GM23248 (cell line): ENCODE measurements around the gene HTR2A. TPM values are rescaled to one million over a fixed set of nuclear protein-coding genes. Genes with fewer than 3 reads are reported as not detected.

Experiments used
- DNase-seq: peaks from one replicate; pipeline ENCODE4 v3.0.0-alpha.2; 2015
- H2AFZ ChIP-seq: fragments of 200-600 bp; sonication (generic); 2 replicates; pipeline ENCODE4 v1.6.1; 2016; ENCODE audit warnings: antibody characterized with exemption
- H3F3A ChIP-seq: fragments of 200-600 bp; sonication (generic); 2 replicates; pipeline ENCODE4 v1.6.1; 2016; ENCODE audit warnings: mild to moderate bottlenecking, antibody characterized with exemption, mixed run types; ENCODE audit not compliant: insufficient read depth
- H3K27ac ChIP-seq: fragments of 200-600 bp; sonication (generic); 2 replicates; pipeline ENCODE4 v1.5.1; 2016; ENCODE audit warnings: mild to moderate bottlenecking
- H3K27me3 ChIP-seq: fragments of 200-600 bp; sonication (generic); replicated peaks from 2 replicates; pipeline ENCODE4 v1.6.1; 2016; ENCODE audit warnings: mild to moderate bottlenecking; ENCODE audit not compliant: insufficient read depth
- H3K36me3 ChIP-seq: fragments of 200-600 bp; sonication (generic); 2 replicates; pipeline ENCODE4 v1.6.1; 2016; ENCODE audit warnings: low read depth, mild to moderate bottlenecking
- H3K4me1 ChIP-seq: fragments of 200-600 bp; sonication (generic); 2 replicates; pipeline ENCODE4 v1.6.1; 2016; ENCODE audit warnings: mild to moderate bottlenecking; ENCODE audit not compliant: insufficient read depth
- H3K4me2 ChIP-seq: fragments of 200-600 bp; sonication (generic); one replicate; pipeline ENCODE4 v1.6.1; 2016; ENCODE audit warnings: mild to moderate bottlenecking; ENCODE audit not compliant: unreplicated experiment
- H3K4me3 ChIP-seq: fragments of 200-600 bp; sonication (generic); 2 replicates; pipeline ENCODE4 v1.5.1; 2016; ENCODE audit warnings: mild to moderate bottlenecking
- H3K79me2 ChIP-seq: fragments of 200-600 bp; sonication (generic); 2 replicates; pipeline ENCODE4 v1.6.1; 2016; ENCODE audit warnings: mild to moderate bottlenecking; ENCODE audit not compliant: insufficient read depth
- H3K9ac ChIP-seq: fragments of 200-600 bp; sonication (generic); 2 replicates; pipeline ENCODE4 v1.6.1; 2016; ENCODE audit warnings: mild to moderate bottlenecking
- H3K9me2 ChIP-seq: fragments of 200-600 bp; sonication (generic); 2 replicates; pipeline ENCODE4 v1.6.1; 2016; ENCODE audit warnings: mixed run types, mild to moderate bottlenecking, moderate library complexity; ENCODE audit not compliant: insufficient read depth
- H3K9me3 ChIP-seq: fragments of 200-600 bp; sonication (generic); one replicate; pipeline ENCODE4 v1.6.1; 2017; ENCODE audit warnings: low read depth
- H4K20me1 ChIP-seq: fragments of 200-600 bp; sonication (generic); 2 replicates; pipeline ENCODE4 v1.6.0; 2016; ENCODE audit not compliant: insufficient read depth
- EZH2 ChIP-seq: fragments of 200-600 bp; sonication (generic); IDR thresholded peaks from 2 replicates; pipeline ENCODE4 v1.6.1; 2018; ENCODE audit warnings: antibody characterized with exemption, mild to moderate bottlenecking; ENCODE audit not compliant: insufficient read depth, poor library complexity, severe bottlenecking
- EZH2phosphoT487 ChIP-seq: fragments of 200-600 bp; sonication (generic); IDR thresholded peaks from 2 replicates; pipeline ENCODE4 v1.6.1; 2018; ENCODE audit warnings: antibody characterized with exemption, moderate library complexity, mild to moderate bottlenecking, low read depth; ENCODE audit not compliant: insufficient read depth
- WGBS, 2 experiments: methylation state at CpG; one replicate each; pipeline ENCODE4 v1.1.6; 2015 to 2017; ENCODE audit warnings: low lambda C conversion rate in 2 of 2, low coverage in 1 of 2; ENCODE audit errors: missing lambda C conversion rate in 2 of 2; 5-methylcytosine and 5-hydroxymethylcytosine counted together
- in situ Hi-C: fragments of 300-500 bp; cut with MboI; formaldehyde crosslinking; loops from 2 replicates; pipeline ENCODE4 v1.15.0; 2020
- polyA plus RNA-seq: library from polyadenylated mRNA; unstranded; fragments of >200 nt; fragmentation: Nextera tagmentation; extraction: Ambion mirVana; gene quantifications from 2 replicates; pipeline ENCODE4 v1.2.1, GENCODE V29; 2016
- total RNA-seq: library from RNA; depleted of rRNA; stranded (reverse); fragments of >200 nt; shearing (Covaris generic); gene quantifications from 2 replicates; pipeline ENCODE4 v1.2.3, GENCODE V29; 2014

HTR2A gene
- total and polyA plus RNA-seq, 2 experiments from 2014 or later = 2.0 to 2.1 TPM

- Histone ChIP-seq H4K20me1 (no peaks in the 10 kb centered on the region), H3K4me1 (no peaks in the 10 kb centered on the region), H3K79me2 (no peaks in the 10 kb centered on the region), H3K9me2 (no peaks in the 10 kb centered on the region), H3K27me3 (no peaks in the 10 kb centered on the region), H3K9me3 (no peaks in the 10 kb centered on the region), H3K4me3 (no peak overlapping the region), H2AFZ (no peak overlapping the region), H3K27ac (no peak overlapping the region), H3K9ac (no peak overlapping the region), H3K4me2 (no peak overlapping the region), H3K36me3 (no peaks in the 10 kb centered on the region), H3F3A (no peaks in the 10 kb centered on the region)
- in situ Hi-C loops = no loop called here
- no peak for TF ChIP-seq EZH2phosphoT487
- 80 to 88% methylated on average over 4 of the region's 4 CpGs for WGBS, 2 experiments
- no peak for DNase-seq
Observed at GRCh38 chr13:46844431-46844830, 52.4 kb downstream of the HTR2A start.

GRCh38 chr13:46839399-46839798 is 57.5 kb downstream of the HTR2A start:
- no peaks in the 10 kb centered on the region for H3K4me1 ChIP-seq
- H3K4me3 ChIP-seq = no peak overlapping the region
- no peaks in the 10 kb centered on the region for H3K9me3 ChIP-seq
- no peaks in the 10 kb centered on the region for H3K79me2 ChIP-seq
- no peaks in the 10 kb centered on the region for H3K9me2 ChIP-seq
- no peak overlapping the region for H3K9ac ChIP-seq
- no peak overlapping the region for H3K4me2 ChIP-seq
- in situ Hi-C loops = loop anchor here (10.0 kb wide), 1 partner anchor 935 kb away; no protein-coding TSS in a partner anchor
- no peaks in the 10 kb centered on the region for H4K20me1 ChIP-seq
- no peaks in the 10 kb centered on the region for H3F3A ChIP-seq
- H3K36me3 ChIP-seq = no peaks in the 10 kb centered on the region
- no peak for DNase-seq
- no peak overlapping the region for H2AFZ ChIP-seq
- WGBS, 2 experiments = 33 to 46% methylated on average over 1 of the region's 1 CpG
- H3K27me3 ChIP-seq = no peaks in the 10 kb centered on the region
- no peak for TF ChIP-seq EZH2phosphoT487
- TF ChIP-seq EZH2 = no peak
- H3K27ac ChIP-seq = no peak overlapping the region

DNA sequence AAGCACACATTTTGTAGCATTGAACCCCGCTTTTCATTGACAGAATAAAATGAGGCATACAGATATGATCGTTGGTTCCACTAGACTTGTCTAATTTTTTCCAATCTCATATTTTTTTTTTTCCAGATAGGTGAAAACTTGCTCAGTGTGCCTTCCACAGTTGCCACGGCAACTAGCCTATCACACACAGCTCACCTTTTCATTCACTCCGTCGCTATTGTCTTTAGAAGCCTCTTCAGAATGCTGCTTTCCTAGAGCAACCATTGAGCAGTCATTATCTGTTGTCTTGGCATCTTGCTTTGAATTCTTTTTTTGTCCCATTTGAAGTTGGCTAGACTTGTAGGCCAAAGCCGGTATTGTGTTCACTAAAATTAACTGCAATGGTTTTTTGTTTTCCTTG is 62.2 kb downstream of the HTR2A start:
- no peak overlapping the region for H3K27ac ChIP-seq

GRCh38 chr13:46831588-46832194 is 65.2 kb downstream of the HTR2A start:
- H2AFZ ChIP-seq = no peak overlapping the region
- H3K79me2 ChIP-seq = no peaks in the 10 kb centered on the region
- H4K20me1 ChIP-seq = no peaks in the 10 kb centered on the region
- no peak overlapping the region for H3K27ac ChIP-seq
- TF ChIP-seq EZH2 (no peak), EZH2phosphoT487 (no peak)
- no peak overlapping the region for H3K9ac ChIP-seq
- H3K4me1 ChIP-seq = no peaks in the 10 kb centered on the region
- no peaks in the 10 kb centered on the region for H3F3A ChIP-seq
- WGBS, 2 experiments = 4% methylated on average over 5 of the region's 5 CpGs
- in situ Hi-C loops = loop anchor here (10.0 kb wide), 1 partner anchor 943 kb away; no protein-coding TSS in a partner anchor
- H3K4me3 ChIP-seq = no peak overlapping the region
- no peaks in the 10 kb centered on the region for H3K9me3 ChIP-seq
- H3K9me2 ChIP-seq = no peaks in the 10 kb centered on the region
- H3K36me3 ChIP-seq = no peaks in the 10 kb centered on the region
- H3K27me3 ChIP-seq = no peaks in the 10 kb centered on the region
- no peak overlapping the region for H3K4me2 ChIP-seq
- peak; percentile 57 for DNase-seq

More for the DNA sequence above, 62.2 kb downstream of the HTR2A start:
- Histone ChIP-seq H2AFZ (no peak overlapping the region), H3K4me2 (no peak overlapping the region), H3K27me3 (no peaks in the 10 kb centered on the region), H3K36me3 (no peaks in the 10 kb centered on the region), H3K9me2 (no peaks in the 10 kb centered on the region), H3K79me2 (no peaks in the 10 kb centered on the region), H3K9ac (no peak overlapping the region), H3K4me1 (no peaks in the 10 kb centered on the region), H3F3A (no peaks in the 10 kb centered on the region), H3K4me3 (no peak overlapping the region), H4K20me1 (no peaks in the 10 kb centered on the region), H3K9me3 (no peaks in the 10 kb centered on the region)
- WGBS, 2 experiments = 89% methylated on average over 6 of the region's 6 CpGs
- TF ChIP-seq EZH2phosphoT487 (no peak), EZH2 (no peak)
- in situ Hi-C loops = loop anchor here (10.0 kb wide), 1 partner anchor 940 kb away; no protein-coding TSS in a partner anchor
- DNase-seq = no peak
